ENCODE results near the gene HOXB13. TPM values are rescaled to one million over a fixed set of nuclear protein-coding genes. Genes with fewer than 3 reads are reported as not detected.

HOXB13 gene
- total and polyA plus RNA-seq, 7 experiments from 2014 or later, result not detected

GRCh38 chr17:48701864-48702532 is 26.6 kb downstream of the HOXB13 start:
- Histone ChIP-seq H3K27me3 (ENCODE audit: control insufficient read depth in 2 of 2, insufficient read depth in 2 of 2, low read length in 2 of 2) (peaks cover 6% of the 10 kb centered on the region in 2 donors), H3K9me3 (ENCODE audit: control insufficient read depth in 2 of 3, low read length in 3 of 3) (no peaks in the 10 kb centered on the region), H3K4me1 (ENCODE audit: control insufficient read depth in 2 of 2, insufficient read depth in 2 of 2, low read length in 2 of 2) (no peaks in the 10 kb centered on the region), H3K27ac (ENCODE audit: low read depth, low read length) (no peak overlapping the region), H3K36me3 (ENCODE audit: control insufficient read depth in 2 of 3, insufficient read depth in 3 of 3, low read length in 3 of 3) (no peaks in the 10 kb centered on the region), H3K4me3 (ENCODE audit: low read length) (no peak overlapping the region)
- Mint-ChIP-seq H3K4me3 (no peak overlapping the region), H3K27ac (no peak overlapping the region), H3K4me1 (no peaks in the 10 kb centered on the region), H3K36me3 (no peaks in the 10 kb centered on the region), H3K27me3 (peaks cover 52 to 80% (median 68%) of the 10 kb centered on the region in 5 donors), H3K9me3 (no peaks in the 10 kb centered on the region)
- ChIA-PET POLR2A (no interaction called here), CTCF (interaction anchor here (0.6 kb wide), 1 partner anchor 820 kb away, joined by 3 read pairs; no protein-coding TSS in a partner anchor)
- ATAC-seq (no peak), DNase-seq (no peak)
- intact Hi-C loops (cut with micrococcal nuclease), result no loop called here

GRCh38 chr17:48693178-48693577 is 35.4 kb downstream of the HOXB13 start:
- Histone ChIP-seq H3K27ac (ENCODE audit: low read depth, low read length) (no peak overlapping the region), H3K9me3 (ENCODE audit: control insufficient read depth in 2 of 3, low read length in 3 of 3) (peaks cover 0 to 5% (median 0%) of the 10 kb centered on the region in 3 experiments), H3K4me3 (ENCODE audit: low read length) (no peak overlapping the region), H3K27me3 (ENCODE audit: control insufficient read depth in 2 of 2, insufficient read depth in 2 of 2, low read length in 2 of 2) (peaks cover 0 to 3% of the 10 kb centered on the region in 2 donors), H3K36me3 (ENCODE audit: control insufficient read depth in 2 of 3, insufficient read depth in 3 of 3, low read length in 3 of 3) (no peaks in the 10 kb centered on the region), H3K4me1 (ENCODE audit: control insufficient read depth in 2 of 2, insufficient read depth in 2 of 2, low read length in 2 of 2) (no peaks in the 10 kb centered on the region)
- no peak for DNase-seq
- Mint-ChIP-seq H3K9me3 (peaks cover 0 to 25% (median 9%) of the 10 kb centered on the region in 11 donors), H3K4me1 (no peaks in the 10 kb centered on the region), H3K27ac (no peak overlapping the region), H3K4me3 (no peak overlapping the region), H3K27me3 (peaks cover 47 to 56% (median 49%) of the 10 kb centered on the region in 5 donors), H3K36me3 (peaks cover 0 to 5% (median 0%) of the 10 kb centered on the region in 5 donors)
- no peak for ATAC-seq
- intact Hi-C loops (cut with micrococcal nuclease), result no loop called here
- POLR2A ChIA-PET, result no interaction called here
- CTCF ChIA-PET, result no interaction called here

GRCh38 chr17:48692049-48692448 is 36.5 kb downstream of the HOXB13 start:
- peaks cover 39 to 50% (median 41%) of the 10 kb centered on the region in 5 donors for H3K27me3 Mint-ChIP-seq
- H3K4me1 ChIP-seq (ENCODE audit: control insufficient read depth in 2 of 2, insufficient read depth in 2 of 2, low read length in 2 of 2), result no peaks in the 10 kb centered on the region
- ChIA-PET POLR2A (no interaction called here), CTCF (no interaction called here)
- H3K36me3 Mint-ChIP-seq, result peaks cover 0 to 5% (median 0%) of the 10 kb centered on the region in 5 donors
- H3K9me3 Mint-ChIP-seq, result peaks cover 0 to 25% (median 9%) of the 10 kb centered on the region in 11 donors
- DNase-seq (no peak), ATAC-seq (no peak)
- H3K4me3 Mint-ChIP-seq, result no peak overlapping the region
- H3K4me3 ChIP-seq (ENCODE audit: low read length), result no peak overlapping the region
- no peaks in the 10 kb centered on the region for H3K27me3 ChIP-seq (ENCODE audit: control insufficient read depth in 2 of 2, insufficient read depth in 2 of 2, low read length in 2 of 2)
- intact Hi-C loops (cut with micrococcal nuclease), result no loop called here
- no peaks in the 10 kb centered on the region for H3K36me3 ChIP-seq (ENCODE audit: control insufficient read depth in 2 of 3, insufficient read depth in 3 of 3, low read length in 3 of 3)
- H3K4me1 Mint-ChIP-seq, result no peaks in the 10 kb centered on the region
- H3K9me3 ChIP-seq (ENCODE audit: control insufficient read depth in 2 of 3, low read length in 3 of 3), result peaks cover 0 to 5% (median 0%) of the 10 kb centered on the region in 3 experiments
- H3K27ac Mint-ChIP-seq, result no peak overlapping the region
- no peak overlapping the region for H3K27ac ChIP-seq (ENCODE audit: low read depth, low read length)

GRCh38 chr17:48690655-48691054 is 37.9 kb downstream of the HOXB13 start:
- H3K27me3 ChIP-seq (ENCODE audit: control insufficient read depth in 2 of 2, insufficient read depth in 2 of 2, low read length in 2 of 2), result no peaks in the 10 kb centered on the region
- Mint-ChIP-seq H3K36me3 (peaks cover 0 to 5% (median 0%) of the 10 kb centered on the region in 5 donors), H3K4me3 (no peak overlapping the region), H3K9me3 (peaks cover 0 to 17% (median 9%) of the 10 kb centered on the region in 11 donors), H3K4me1 (no peaks in the 10 kb centered on the region), H3K27me3 (peaks cover 28 to 40% (median 33%) of the 10 kb centered on the region in 5 donors), H3K27ac (no peak overlapping the region)
- H3K36me3 ChIP-seq (ENCODE audit: control insufficient read depth in 2 of 3, insufficient read depth in 3 of 3, low read length in 3 of 3), result no peaks in the 10 kb centered on the region
- H3K27ac ChIP-seq (ENCODE audit: low read depth, low read length), result no peak overlapping the region
- H3K4me1 ChIP-seq (ENCODE audit: control insufficient read depth in 2 of 2, insufficient read depth in 2 of 2, low read length in 2 of 2), result no peaks in the 10 kb centered on the region
- ChIA-PET CTCF (interaction anchor here (0.7 kb wide), 1 partner anchor 10 kb away, joined by 3 read pairs; no protein-coding TSS in a partner anchor), POLR2A (no interaction called here)
- intact Hi-C loops (cut with micrococcal nuclease), result no loop called here
- H3K4me3 ChIP-seq (ENCODE audit: low read length), result no peak overlapping the region
- DNase-seq, result no peak
- ATAC-seq, result no peak
- peaks cover 0 to 5% (median 0%) of the 10 kb centered on the region in 3 experiments for H3K9me3 ChIP-seq (ENCODE audit: control insufficient read depth in 2 of 3, low read length in 3 of 3)

GRCh38 chr17:48681609-48682008 is 46.9 kb downstream of the HOXB13 start:
- Mint-ChIP-seq H3K4me1 (peaks cover 0 to 6% (median 0%) of the 10 kb centered on the region in 7 donors), H3K27ac (no peak overlapping the region), H3K4me3 (no peak overlapping the region), H3K9me3 (no peaks in the 10 kb centered on the region), H3K27me3 (peaks cover 22 to 59% (median 40%) of the 10 kb centered on the region in 5 donors), H3K36me3 (no peaks in the 10 kb centered on the region)
- intact Hi-C loops (cut with micrococcal nuclease), result no loop called here
- H3K9me3 ChIP-seq (ENCODE audit: control insufficient read depth in 2 of 3, low read length in 3 of 3), result no peaks in the 10 kb centered on the region
- ATAC-seq (no peak), DNase-seq (no peak)
- ChIA-PET POLR2A (no interaction called here), CTCF (interaction anchor here (1.1 kb wide), 1 partner anchor 197 kb away, joined by 6 read pairs; no protein-coding TSS in a partner anchor)
- H3K27me3 ChIP-seq (ENCODE audit: control insufficient read depth in 2 of 2, insufficient read depth in 2 of 2, low read length in 2 of 2), result no peaks in the 10 kb centered on the region
- no peaks in the 10 kb centered on the region for H3K4me1 ChIP-seq (ENCODE audit: control insufficient read depth in 2 of 2, insufficient read depth in 2 of 2, low read length in 2 of 2)
- H3K36me3 ChIP-seq (ENCODE audit: control insufficient read depth in 2 of 3, insufficient read depth in 3 of 3, low read length in 3 of 3), result no peaks in the 10 kb centered on the region
- H3K4me3 ChIP-seq (ENCODE audit: low read length), result no peak overlapping the region
- H3K27ac ChIP-seq (ENCODE audit: low read depth, low read length), result no peak overlapping the region

GRCh38 chr17:48679385-48680096 is 49.0 kb downstream of the HOXB13 start:
- H3K9me3 ChIP-seq (ENCODE audit: control insufficient read depth in 2 of 3, low read length in 3 of 3), result no peaks in the 10 kb centered on the region
- H3K36me3 ChIP-seq (ENCODE audit: control insufficient read depth in 2 of 3, insufficient read depth in 3 of 3, low read length in 3 of 3), result no peaks in the 10 kb centered on the region
- CTCF ChIA-PET, result interaction anchor here (0.6 to 4.7 kb wide), 14 partner anchors 11 to 876 kb away, joined by 3 to 41 read pairs (median 6); partner anchors contain the start of gene PRAC2
- H3K4me1 ChIP-seq (ENCODE audit: control insufficient read depth in 2 of 2, insufficient read depth in 2 of 2, low read length in 2 of 2), result no peaks in the 10 kb centered on the region
- Mint-ChIP-seq H3K27me3 (peaks cover 22 to 74% (median 46%) of the 10 kb centered on the region in 5 donors), H3K4me3 (no peak overlapping the region), H3K4me1 (peaks cover 0 to 6% (median 0%) of the 10 kb centered on the region in 7 donors), H3K36me3 (no peaks in the 10 kb centered on the region), H3K27ac (no peak overlapping the region), H3K9me3 (no peaks in the 10 kb centered on the region)
- H3K27ac ChIP-seq (ENCODE audit: low read depth, low read length), result no peak overlapping the region
- no peak overlapping the region for H3K4me3 ChIP-seq (ENCODE audit: low read length)
- POLR2A ChIA-PET, result no interaction called here
- no peak for DNase-seq
- no peaks in the 10 kb centered on the region for H3K27me3 ChIP-seq (ENCODE audit: control insufficient read depth in 2 of 2, insufficient read depth in 2 of 2, low read length in 2 of 2)
- intact Hi-C loops (cut with micrococcal nuclease), result loop anchor here in 1 of 2 donors (2.0 to 5.0 kb wide), 2 partner anchors 113 to 199 kb away; no protein-coding TSS in a partner anchor
- no peak for ATAC-seq
